ENCODE measurements around the gene JAG1. TPM values are rescaled to one million over a fixed set of nuclear protein-coding genes. Genes with fewer than 3 reads are reported as not detected.

Gene JAG1
- total and polyA plus RNA-seq, 2 of the 4 experiments (the other 2 are of a cell fraction): 10.2 to 22.6 TPM

DNA sequence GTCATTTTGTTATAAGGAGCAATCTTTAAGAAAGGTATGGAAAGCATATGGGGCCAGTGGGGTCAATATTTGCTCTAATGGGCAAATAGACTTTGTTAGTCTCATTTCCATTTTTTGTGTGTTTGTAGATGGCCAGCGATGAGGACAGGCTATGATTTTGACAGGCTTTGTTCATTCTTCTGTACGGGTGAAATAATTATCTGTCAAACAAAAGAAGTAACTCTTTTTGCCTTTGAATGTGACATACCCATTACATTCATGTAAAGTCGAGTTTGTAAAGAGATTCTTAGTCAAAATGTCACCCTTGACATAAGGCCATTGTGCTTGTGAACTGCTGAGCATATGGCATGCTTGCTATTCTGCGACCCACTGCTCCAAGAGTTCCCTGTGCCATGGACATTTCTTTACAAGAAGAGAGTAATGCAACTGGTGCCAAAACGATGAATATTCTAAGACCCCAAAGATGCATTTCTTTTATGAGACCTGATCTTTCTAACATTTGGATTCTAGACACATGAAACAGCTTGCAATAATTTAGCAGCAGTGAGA lies 38.2 kb upstream of the JAG1 start:
- Histone ChIP-seq H2AK9ac (replicated peaks; ENCODE audit: low read depth, low read length, poor library complexity) (no peak overlapping the region), H2BK120ac (ENCODE audit: low read depth, low read length) (no peak overlapping the region; the same call in 1 of the 2 replicates), H3K14ac (replicated peaks; ENCODE audit: low read depth, low read length) (no peak overlapping the region), H3K9ac (ENCODE audit: low read depth, low read length) (no peak overlapping the region), H3K18ac (ENCODE audit: low read depth, low read length) (no peak overlapping the region), H4K5ac (ENCODE audit: low read depth, low read length) (no peak overlapping the region), H3K56ac (ENCODE audit: extremely low read depth, insufficient read depth, low read length) (no peak overlapping the region), H2AK5ac (ENCODE audit: low read depth, low read length) (peak overlapping the region; percentile 56; the same call in 1 of the 2 replicates), H3K4me1 (ENCODE audit: control insufficient read depth, insufficient read depth, low read length) (peaks cover 10% of the 10 kb centered on the region), H3K9me3 (ENCODE audit: control insufficient read depth, insufficient read depth, low read length) (no peaks in the 10 kb centered on the region), H2AFZ (replicated peaks; ENCODE audit: low read length, poor library complexity) (no peak overlapping the region), H2BK20ac (ENCODE audit: low read depth, low read length) (no peak overlapping the region), H4K8ac (ENCODE audit: low read depth in 2 of 2, low read length in 2 of 2) (no peak overlapping the region), H3K36me3 (ENCODE audit: control insufficient read depth, insufficient read depth, low read length) (no peaks in the 10 kb centered on the region), H3K4me2 (ENCODE audit: low read depth, low read length) (no peak overlapping the region), H3K9me1 (ENCODE audit: insufficient read depth, low read length) (peaks cover 11% of the 10 kb centered on the region), H4K20me1 (ENCODE audit: insufficient read depth, low read length) (no peaks in the 10 kb centered on the region), H3K27ac (ENCODE audit: insufficient read depth, low read length) (no peak overlapping the region), H3K4ac (ENCODE audit: low read depth, low read length) (no peak overlapping the region), H2BK15ac (ENCODE audit: low read depth, low read length) (no peak overlapping the region), H2BK5ac (ENCODE audit: low read depth, low read length, poor library complexity, severe bottlenecking) (no peak overlapping the region), H3K79me1 (ENCODE audit: low read depth in 1 of 2, low read length in 2 of 2) (no peaks in the 10 kb centered on the region), H3K4me3 (ENCODE audit: insufficient read depth, low read depth, low read length) (no peak overlapping the region), H3K27me3 (ENCODE audit: control insufficient read depth, insufficient read depth, low read length) (no peaks in the 10 kb centered on the region), H4K91ac (ENCODE audit: insufficient read depth, low read depth, low read length) (no peak overlapping the region; the same call in 1 of the 2 replicates), H3K23ac (ENCODE audit: low read depth, low read length) (no peak overlapping the region)
- dilution Hi-C loops (cut with HindIII; ENCODE audit: low sequenced_read_pairs, unreplicated experiment) (no loop called here), in situ Hi-C loops (cut with MboI; ENCODE audit: low sequenced_read_pairs) (no loop called here), intact Hi-C loops (cut with micrococcal nuclease) (loop anchor here (5.0 kb wide), 1 partner anchor 210 kb away; no protein-coding TSS in a partner anchor)
- POLR2A ChIA-PET (ENCODE audit: unreplicated experiment): no interaction called here
- CTCF ChIA-PET: no interaction called here
- no CpG with 5 or more reads among the region's 5 CpGs for WGBS, 2 experiments (ENCODE audit: extremely low coverage in 2 of 2, insufficient read length in 1 of 2)
- no peak for DNase-seq
- BruUV-seq (replicated peaks): no TSS peak
- no peak for TF ChIP-seq BHLHE40 (IDR thresholded peaks at IDR 0.05; ENCODE audit: low read depth, low read length)
- TF ChIP-seq, protein P1, sequence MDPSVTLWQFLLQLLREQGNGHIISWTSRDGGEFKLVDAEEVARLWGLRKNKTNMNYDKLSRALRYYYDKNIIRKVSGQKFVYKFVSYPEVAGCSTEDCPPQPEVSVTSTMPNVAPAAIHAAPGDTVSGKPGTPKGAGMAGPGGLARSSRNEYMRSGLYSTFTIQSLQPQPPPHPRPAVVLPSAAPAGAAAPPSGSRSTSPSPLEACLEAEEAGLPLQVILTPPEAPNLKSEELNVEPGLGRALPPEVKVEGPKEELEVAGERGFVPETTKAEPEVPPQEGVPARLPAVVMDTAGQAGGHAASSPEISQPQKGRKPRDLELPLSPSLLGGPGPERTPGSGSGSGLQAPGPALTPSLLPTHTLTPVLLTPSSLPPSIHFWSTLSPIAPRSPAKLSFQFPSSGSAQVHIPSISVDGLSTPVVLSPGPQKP (IDR thresholded peaks at IDR 0.05; ENCODE audit: borderline replicate concordance, low read depth, low read length): no peak
- TF ChIP-seq MAZ (IDR thresholded peaks at IDR 0.05; ENCODE audit: borderline replicate concordance, low read depth, low read length): no peak
- TF ChIP-seq MAFK (IDR thresholded peaks at IDR 0.05; ENCODE audit: low read depth, low read length): no peak
- no peak for TF ChIP-seq RFX5 (IDR thresholded peaks at IDR 0.05; ENCODE audit: low read depth, low read length)
- no peak for TF ChIP-seq MXI1 (IDR thresholded peaks at IDR 0.05; ENCODE audit: borderline replicate concordance, low read depth, low read length)
- no peak for TF ChIP-seq RCOR1 (IDR thresholded peaks at IDR 0.05; ENCODE audit: insufficient replicate concordance, low read length)
- TF ChIP-seq, protein P2, sequence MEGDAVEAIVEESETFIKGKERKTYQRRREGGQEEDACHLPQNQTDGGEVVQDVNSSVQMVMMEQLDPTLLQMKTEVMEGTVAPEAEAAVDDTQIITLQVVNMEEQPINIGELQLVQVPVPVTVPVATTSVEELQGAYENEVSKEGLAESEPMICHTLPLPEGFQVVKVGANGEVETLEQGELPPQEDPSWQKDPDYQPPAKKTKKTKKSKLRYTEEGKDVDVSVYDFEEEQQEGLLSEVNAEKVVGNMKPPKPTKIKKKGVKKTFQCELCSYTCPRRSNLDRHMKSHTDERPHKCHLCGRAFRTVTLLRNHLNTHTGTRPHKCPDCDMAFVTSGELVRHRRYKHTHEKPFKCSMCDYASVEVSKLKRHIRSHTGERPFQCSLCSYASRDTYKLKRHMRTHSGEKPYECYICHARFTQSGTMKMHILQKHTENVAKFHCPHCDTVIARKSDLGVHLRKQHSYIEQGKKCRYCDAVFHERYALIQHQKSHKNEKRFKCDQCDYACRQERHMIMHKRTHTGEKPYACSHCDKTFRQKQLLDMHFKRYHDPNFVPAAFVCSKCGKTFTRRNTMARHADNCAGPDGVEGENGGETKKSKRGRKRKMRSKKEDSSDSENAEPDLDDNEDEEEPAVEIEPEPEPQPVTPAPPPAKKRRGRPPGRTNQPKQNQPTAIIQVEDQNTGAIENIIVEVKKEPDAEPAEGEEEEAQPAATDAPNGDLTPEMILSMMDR (conservative IDR thresholded peaks at IDR 0.05; ENCODE audit: low read depth, low read length): no peak
- TF ChIP-seq SMC3 (IDR thresholded peaks at IDR 0.05; ENCODE audit: low read depth, low read length): no peak
- no peak for ATAC-seq (ENCODE audit: low read depth)

Data from IMR-90 (cell line).